Measurements from ENCODE around the gene C17orf67.

GRCh38 chr17:56785405-56785804 lies 48.3 kb downstream of the C17orf67 start:
- TF ChIP-seq, protein P1, sequence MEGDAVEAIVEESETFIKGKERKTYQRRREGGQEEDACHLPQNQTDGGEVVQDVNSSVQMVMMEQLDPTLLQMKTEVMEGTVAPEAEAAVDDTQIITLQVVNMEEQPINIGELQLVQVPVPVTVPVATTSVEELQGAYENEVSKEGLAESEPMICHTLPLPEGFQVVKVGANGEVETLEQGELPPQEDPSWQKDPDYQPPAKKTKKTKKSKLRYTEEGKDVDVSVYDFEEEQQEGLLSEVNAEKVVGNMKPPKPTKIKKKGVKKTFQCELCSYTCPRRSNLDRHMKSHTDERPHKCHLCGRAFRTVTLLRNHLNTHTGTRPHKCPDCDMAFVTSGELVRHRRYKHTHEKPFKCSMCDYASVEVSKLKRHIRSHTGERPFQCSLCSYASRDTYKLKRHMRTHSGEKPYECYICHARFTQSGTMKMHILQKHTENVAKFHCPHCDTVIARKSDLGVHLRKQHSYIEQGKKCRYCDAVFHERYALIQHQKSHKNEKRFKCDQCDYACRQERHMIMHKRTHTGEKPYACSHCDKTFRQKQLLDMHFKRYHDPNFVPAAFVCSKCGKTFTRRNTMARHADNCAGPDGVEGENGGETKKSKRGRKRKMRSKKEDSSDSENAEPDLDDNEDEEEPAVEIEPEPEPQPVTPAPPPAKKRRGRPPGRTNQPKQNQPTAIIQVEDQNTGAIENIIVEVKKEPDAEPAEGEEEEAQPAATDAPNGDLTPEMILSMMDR (conservative IDR thresholded peaks at IDR 0.05; ENCODE audit: low read depth in 2 of 2), result no peak
- TF ChIP-seq EZH2 (IDR thresholded peaks at IDR 0.05; ENCODE audit: low read depth, unreplicated experiment), result no peak
- TF ChIP-seq EZH2phosphoT487 (IDR thresholded peaks at IDR 0.05; ENCODE audit: unreplicated experiment), result no peak

Measured in GM23338 (cell line).